Activated CD4-positive, alpha-beta T cell treated with anti-CD3 and anti-CD28 coated beads for 36 hours (primary cell): Measurements from ENCODE around the gene RERE. TPM values are rescaled to one million over a fixed set of nuclear protein-coding genes. Genes with fewer than 3 reads are reported as not detected.

Source experiments
- ATAC-seq: fragments of 200-7000 bp; cut with Tn5 transposase; one replicate; pipeline ENCODE4 v1.10.0; 2021; ENCODE audit warnings: mild to moderate bottlenecking, moderate library complexity
- CTCF ChIA-PET: fragments of 350-600 bp; sonication (Branson Sonifier 250); formaldehyde crosslinking; loops from one replicate; lab custom pipeline; 2021; ENCODE audit warnings: antibody characterized with exemption; lab: Charles Lee
- POLR2A ChIA-PET: fragments of 350-600 bp; sonication (Branson Sonifier 250); formaldehyde crosslinking; loops from one replicate; lab custom pipeline; 2021; ENCODE audit warnings: antibody characterized with exemption, inconsistent platforms; lab: Charles Lee
- DNase-seq: peaks from one replicate; pipeline ENCODE4 v3.0.0-alpha.2; 2020
- H3K27ac Mint-ChIP-seq: one replicate; pipeline ENCODE4 v1.8.0; 2021; ENCODE audit warnings: mixed read lengths
- H3K27me3 Mint-ChIP-seq: one replicate; pipeline ENCODE4 v1.8.0; 2021; ENCODE audit warnings: mixed read lengths
- H3K36me3 Mint-ChIP-seq: one replicate; pipeline ENCODE4 v1.8.0; 2021; ENCODE audit warnings: low read depth, mixed read lengths
- H3K4me1 Mint-ChIP-seq: one replicate; pipeline ENCODE4 v1.8.0; 2021; ENCODE audit warnings: mixed read lengths
- H3K4me3 Mint-ChIP-seq: one replicate; pipeline ENCODE4 v1.8.0; 2021; ENCODE audit warnings: mild to moderate bottlenecking, moderate library complexity, mixed read lengths
- H3K9me3 Mint-ChIP-seq: one replicate; pipeline ENCODE4 v1.8.0; 2021; ENCODE audit warnings: low read depth, mixed read lengths
- intact Hi-C, 2 experiments: fragments of 100-400 bp; cut with DNase I in 1 of 2; cut with micrococcal nuclease in 1 of 2; formaldehyde crosslinking; loops; one replicate each; pipeline versions ENCODE4 v1.14.2 to v1.15.1; 2022 to 2024; cut with DNase I, micrococcal nuclease
- total RNA-seq, 2 experiments: library from RNA; stranded (reverse); gene quantifications; one replicate each; pipeline ENCODE4 v1.2.3, GENCODE V29; 2021

Gene RERE
- total RNA-seq, 2 experiments from 2014 or later, result 57.4 to 71.6 TPM

DNA sequence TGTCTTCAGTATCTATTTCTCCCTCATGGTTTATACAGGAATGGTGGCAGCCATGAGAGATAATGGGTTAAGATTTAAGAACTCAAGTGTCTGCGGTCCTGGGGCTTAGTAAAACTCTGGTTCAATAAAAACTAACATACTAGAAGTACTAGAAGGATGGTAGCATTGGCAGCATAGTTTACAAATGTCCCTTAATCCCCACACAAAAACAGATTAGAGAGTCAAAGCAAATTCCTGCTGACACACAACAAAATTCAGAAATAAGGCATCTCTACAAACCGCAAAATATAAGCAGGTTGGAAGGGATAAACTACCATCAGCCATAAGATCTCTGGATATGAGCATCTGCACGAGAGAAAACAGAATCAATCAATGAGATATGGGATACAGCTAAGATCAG is 234.4 kb downstream of the RERE start:
- CTCF ChIA-PET, result interaction anchor here (0.7 to 1.2 kb wide), 8 partner anchors 9 to 516 kb away, joined by 3 to 4 read pairs (median 3); no protein-coding TSS in a partner anchor
- ATAC-seq, result no peak
- H3K9me3 Mint-ChIP-seq, result no peaks in the 10 kb centered on the region
- H3K36me3 Mint-ChIP-seq, result peaks cover 7% of the 10 kb centered on the region
- no peaks in the 10 kb centered on the region for H3K27me3 Mint-ChIP-seq
- H3K27ac Mint-ChIP-seq, result no peak overlapping the region
- POLR2A ChIA-PET, result no interaction called here
- intact Hi-C loops, result no loop called here
- DNase-seq, result no peak
- no peak overlapping the region for H3K4me3 Mint-ChIP-seq
- H3K4me1 Mint-ChIP-seq, result peaks cover 14% of the 10 kb centered on the region

DNA sequence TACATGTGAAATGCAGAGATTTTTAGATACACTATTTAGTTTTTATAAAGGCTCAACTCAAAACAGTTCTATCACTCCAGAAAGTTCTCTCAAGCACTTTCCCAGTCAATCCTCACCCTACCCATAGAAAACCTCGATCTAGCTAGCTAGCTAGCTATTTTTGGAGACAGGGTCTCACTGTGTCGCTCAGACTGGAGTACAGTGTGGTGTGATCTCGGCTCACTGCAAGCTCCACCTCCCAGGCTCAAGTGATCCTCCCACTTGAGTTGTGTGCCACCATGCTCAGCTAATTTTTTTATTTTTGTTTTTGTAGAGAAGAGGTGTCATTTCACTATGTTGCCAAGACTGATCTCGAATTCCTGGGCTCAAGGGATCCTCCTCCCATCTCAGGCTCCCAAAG is 236.9 kb downstream of the RERE start:
- no peaks in the 10 kb centered on the region for H3K4me1 Mint-ChIP-seq
- H3K9me3 Mint-ChIP-seq, result no peaks in the 10 kb centered on the region
- peaks cover 13% of the 10 kb centered on the region for H3K36me3 Mint-ChIP-seq
- CTCF ChIA-PET, result interaction anchor here (0.6 to 2.6 kb wide), 5 partner anchors 9 to 268 kb away, joined by 3 to 7 read pairs (median 6); no protein-coding TSS in a partner anchor
- no peaks in the 10 kb centered on the region for H3K27me3 Mint-ChIP-seq
- ATAC-seq, result no peak
- POLR2A ChIA-PET, result no interaction called here
- intact Hi-C loops, result no loop called here
- no peak overlapping the region for H3K27ac Mint-ChIP-seq
- no peak for DNase-seq
- H3K4me3 Mint-ChIP-seq, result no peak overlapping the region

DNA sequence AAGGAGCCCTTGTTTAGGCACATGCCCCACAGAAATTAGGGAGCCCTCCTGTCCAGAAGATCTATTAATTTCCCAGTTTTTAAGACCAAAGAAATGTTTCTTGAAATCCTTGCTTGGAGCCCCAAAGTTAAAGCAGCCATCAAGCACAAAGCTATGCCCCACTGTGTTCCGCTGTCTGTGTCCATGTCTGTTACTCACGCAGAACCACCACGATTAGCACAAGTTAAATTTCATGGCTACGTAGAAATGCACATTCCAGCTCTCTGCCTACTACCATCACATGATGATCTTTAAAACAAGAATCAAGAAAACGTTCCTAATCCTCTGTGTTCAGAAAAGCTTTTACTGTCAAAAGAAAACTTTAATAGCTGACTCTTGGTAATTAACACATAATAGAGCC is 238.5 kb downstream of the RERE start:
- H3K4me3 Mint-ChIP-seq, result no peak overlapping the region
- no peak for ATAC-seq
- no peak overlapping the region for H3K27ac Mint-ChIP-seq
- CTCF ChIA-PET, result interaction anchor here (0.7 to 2.6 kb wide), 6 partner anchors 8 to 270 kb away, joined by 3 to 7 read pairs (median 4); no protein-coding TSS in a partner anchor
- intact Hi-C loops, result no loop called here
- no peak for DNase-seq
- POLR2A ChIA-PET, result no interaction called here
- no peaks in the 10 kb centered on the region for H3K27me3 Mint-ChIP-seq
- peaks cover 13% of the 10 kb centered on the region for H3K36me3 Mint-ChIP-seq
- H3K4me1 Mint-ChIP-seq, result no peaks in the 10 kb centered on the region
- H3K9me3 Mint-ChIP-seq, result no peaks in the 10 kb centered on the region

GRCh38 chr1:8578132-8578877 is 239.1 kb downstream of the RERE start:
- ChIA-PET POLR2A (no interaction called here), CTCF (interaction anchor here (1.0 to 2.6 kb wide), 4 partner anchors 7 to 270 kb away, joined by 3 to 7 read pairs (median 4); no protein-coding TSS in a partner anchor)
- H3K36me3 Mint-ChIP-seq, result peaks cover 13% of the 10 kb centered on the region
- DNase-seq, result no peak
- H3K4me3 Mint-ChIP-seq, result no peak overlapping the region
- intact Hi-C loops, result no loop called here
- H3K27ac Mint-ChIP-seq, result no peak overlapping the region
- no peaks in the 10 kb centered on the region for H3K4me1 Mint-ChIP-seq
- H3K27me3 Mint-ChIP-seq, result no peaks in the 10 kb centered on the region
- no peaks in the 10 kb centered on the region for H3K9me3 Mint-ChIP-seq
- no peak for ATAC-seq

DNA sequence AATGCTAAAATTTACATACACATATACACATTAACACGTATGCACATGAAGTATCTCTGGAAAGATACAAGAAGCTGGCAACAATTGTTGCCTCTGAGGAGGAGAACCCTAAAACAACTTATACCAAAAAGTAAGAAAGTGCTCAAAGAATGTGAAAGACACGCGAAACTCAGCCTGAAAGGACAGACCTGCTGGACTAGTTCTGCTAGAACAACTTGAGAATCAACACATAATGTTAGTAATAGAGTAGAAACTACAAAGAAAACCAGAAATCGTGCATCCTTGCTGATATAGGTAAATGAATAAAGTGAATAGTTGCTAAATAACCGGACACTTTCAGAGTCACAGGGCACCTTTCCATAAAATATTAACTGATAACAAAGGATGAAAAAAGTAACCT is 242.5 kb downstream of the RERE start:
- DNase-seq, result no peak
- Mint-ChIP-seq H3K4me1 (peaks cover 4% of the 10 kb centered on the region), H3K27ac (no peak overlapping the region), H3K36me3 (peaks cover 13% of the 10 kb centered on the region), H3K4me3 (no peak overlapping the region), H3K9me3 (no peaks in the 10 kb centered on the region), H3K27me3 (no peaks in the 10 kb centered on the region)
- intact Hi-C loops, result no loop called here
- ChIA-PET POLR2A (no interaction called here), CTCF (interaction anchor here (0.9 to 2.2 kb wide), 5 partner anchors 9 to 274 kb away, joined by 3 to 6 read pairs (median 3); no protein-coding TSS in a partner anchor)
- no peak for ATAC-seq

DNA sequence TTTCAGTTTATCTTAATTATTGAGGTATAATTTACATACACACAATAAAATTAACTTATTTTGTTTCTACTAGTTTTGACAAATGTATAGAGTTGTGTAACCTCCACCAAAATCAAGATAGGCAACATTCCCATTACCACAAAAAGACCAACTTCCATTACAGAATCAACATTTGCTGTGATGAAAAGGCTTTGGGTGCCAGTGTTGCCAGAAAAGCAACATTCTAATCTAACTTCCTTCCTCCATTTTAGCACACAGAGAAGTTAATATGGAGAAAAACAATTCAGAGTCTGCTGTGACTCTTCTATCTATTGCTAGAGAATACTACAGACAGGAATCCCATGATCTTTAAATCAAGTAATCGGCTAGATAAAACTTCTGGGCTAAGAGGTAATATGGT is 245.3 kb downstream of the RERE start:
- Mint-ChIP-seq H3K36me3 (no peaks in the 10 kb centered on the region), H3K4me1 (peaks cover 5% of the 10 kb centered on the region), H3K27me3 (no peaks in the 10 kb centered on the region), H3K27ac (no peak overlapping the region), H3K9me3 (no peaks in the 10 kb centered on the region), H3K4me3 (no peak overlapping the region)
- ATAC-seq (no peak), DNase-seq (no peak)
- CTCF ChIA-PET, result interaction anchor here (0.6 to 3.2 kb wide), 3 partner anchors 11 to 158 kb away, joined by 3 to 15 read pairs (median 4); no protein-coding TSS in a partner anchor
- intact Hi-C loops, result no loop called here
- POLR2A ChIA-PET, result no interaction called here

GRCh38 chr1:8571200-8571984 is 246.0 kb downstream of the RERE start:
- DNase-seq, result no peak
- ChIA-PET POLR2A (interaction anchor here (0.6 kb wide), 1 partner anchor 92 kb away, joined by 3 read pairs; no protein-coding TSS in a partner anchor), CTCF (interaction anchor here (0.6 to 3.2 kb wide), 11 partner anchors 7 to 291 kb away, joined by 3 to 15 read pairs (median 4); no protein-coding TSS in a partner anchor)
- H3K36me3 Mint-ChIP-seq, result no peaks in the 10 kb centered on the region
- no peaks in the 10 kb centered on the region for H3K9me3 Mint-ChIP-seq
- ATAC-seq, result no peak
- intact Hi-C loops, result no loop called here
- no peak overlapping the region for H3K27ac Mint-ChIP-seq
- H3K27me3 Mint-ChIP-seq, result no peaks in the 10 kb centered on the region
- peaks cover 6% of the 10 kb centered on the region for H3K4me1 Mint-ChIP-seq
- no peak overlapping the region for H3K4me3 Mint-ChIP-seq

DNA sequence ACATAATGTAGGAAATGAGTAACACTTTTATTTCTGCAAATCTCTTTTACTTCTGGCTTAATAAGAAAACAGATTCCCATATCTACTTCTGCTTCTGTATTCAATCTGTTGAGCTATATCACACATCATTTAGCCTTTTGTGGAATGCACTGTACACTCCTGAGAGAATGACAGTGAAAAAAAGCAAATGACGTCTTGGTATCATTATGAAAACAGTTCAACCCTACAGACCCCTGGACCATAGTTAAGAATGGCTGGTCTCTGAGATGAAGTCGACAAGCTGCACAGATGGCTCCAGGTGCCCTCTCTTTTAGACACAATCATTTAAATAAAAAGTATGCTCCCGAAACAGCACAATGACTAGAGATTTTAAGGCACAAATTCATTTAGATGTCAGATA is 247.0 kb downstream of the RERE start:
- Mint-ChIP-seq H3K27ac (no peak overlapping the region), H3K27me3 (no peaks in the 10 kb centered on the region), H3K4me3 (no peak overlapping the region), H3K4me1 (peaks cover 13% of the 10 kb centered on the region), H3K9me3 (no peaks in the 10 kb centered on the region), H3K36me3 (peaks cover 2% of the 10 kb centered on the region)
- ATAC-seq (no peak), DNase-seq (no peak)
- ChIA-PET CTCF (interaction anchor here (0.6 to 3.2 kb wide), 11 partner anchors 8 to 292 kb away, joined by 3 to 15 read pairs (median 4); no protein-coding TSS in a partner anchor), POLR2A (interaction anchor here (0.6 kb wide), 3 partner anchors 91 to 206 kb away, joined by 3 to 4 read pairs (median 3); no protein-coding TSS in a partner anchor)
- intact Hi-C loops, result no loop called here

- H3K27me3 Mint-ChIP-seq, result no peaks in the 10 kb centered on the region
- ATAC-seq, result no peak
- no peak for DNase-seq
- ChIA-PET POLR2A (interaction anchor here (0.6 kb wide), 1 partner anchor 288 kb away, joined by 3 read pairs; no protein-coding TSS in a partner anchor), CTCF (interaction anchor here (0.5 to 3.2 kb wide), 8 partner anchors 8 to 345 kb away, joined by 3 to 16 read pairs (median 6); no protein-coding TSS in a partner anchor)
- no peak overlapping the region for H3K4me3 Mint-ChIP-seq
- intact Hi-C loops, result no loop called here
- H3K36me3 Mint-ChIP-seq, result peaks cover 2% of the 10 kb centered on the region
- peaks cover 15% of the 10 kb centered on the region for H3K4me1 Mint-ChIP-seq
- no peak overlapping the region for H3K27ac Mint-ChIP-seq
- no peaks in the 10 kb centered on the region for H3K9me3 Mint-ChIP-seq
These were observed 248.2 kb downstream of the RERE start for GRCh38 chr1:8569242-8569641.

DNA sequence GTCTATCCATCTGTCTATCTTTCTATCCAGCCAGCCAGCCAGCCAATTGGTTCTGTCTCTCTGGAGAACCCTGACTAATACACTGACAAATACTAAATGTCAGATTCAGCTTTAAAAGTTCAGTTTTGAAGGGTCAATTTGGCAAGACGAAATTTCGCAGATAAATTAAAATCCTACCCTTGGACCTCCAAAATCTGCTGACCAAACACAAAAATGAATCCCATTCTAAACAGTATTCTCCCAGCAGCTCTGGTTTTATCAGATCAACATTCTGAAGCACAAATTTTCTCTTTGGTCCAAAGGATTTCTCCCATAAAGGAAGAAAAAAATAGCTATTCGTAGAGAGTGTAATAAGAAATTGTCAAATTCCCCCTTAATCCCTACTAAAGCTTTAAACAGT is 248.6 kb downstream of the RERE start:
- Mint-ChIP-seq H3K4me1 (peaks cover 15% of the 10 kb centered on the region), H3K36me3 (peaks cover 2% of the 10 kb centered on the region), H3K9me3 (no peaks in the 10 kb centered on the region), H3K4me3 (no peak overlapping the region), H3K27ac (no peak overlapping the region), H3K27me3 (no peaks in the 10 kb centered on the region)
- ATAC-seq, result no peak
- DNase-seq, result no peak
- intact Hi-C loops, result no loop called here
- ChIA-PET POLR2A (interaction anchor here (0.6 kb wide), 1 partner anchor 288 kb away, joined by 3 read pairs; no protein-coding TSS in a partner anchor), CTCF (interaction anchor here (0.5 to 3.2 kb wide), 8 partner anchors 7 to 345 kb away, joined by 3 to 16 read pairs (median 6); no protein-coding TSS in a partner anchor)

- intact Hi-C loops, result no loop called here
- ChIA-PET POLR2A (no interaction called here), CTCF (interaction anchor here (2.6 kb wide), 1 partner anchor 159 kb away, joined by 16 read pairs; no protein-coding TSS in a partner anchor)
- H3K4me1 Mint-ChIP-seq, result peaks cover 27% of the 10 kb centered on the region
- H3K9me3 Mint-ChIP-seq, result no peaks in the 10 kb centered on the region
- H3K4me3 Mint-ChIP-seq, result no peak overlapping the region
- H3K27ac Mint-ChIP-seq, result no peak overlapping the region
- no peaks in the 10 kb centered on the region for H3K27me3 Mint-ChIP-seq
- no peak for DNase-seq
- ATAC-seq, result peak; percentile 28
- H3K36me3 Mint-ChIP-seq, result peaks cover 2% of the 10 kb centered on the region
These were observed 250.3 kb downstream of the RERE start for GRCh38 chr1:8567146-8567545.
